Measurements from ENCODE around the gene SETD3.

The SETD3 gene

GRCh38 chr14:99502989-99503421, 22.3 kb upstream of the SETD3 start:
- no peaks in the 10 kb centered on the region for H3K79me2 ChIP-seq (ENCODE audit: insufficient read depth, low read length)
- H3K9me3 ChIP-seq (ENCODE audit: low read length), result no peaks in the 10 kb centered on the region
- H3K9me2 ChIP-seq (ENCODE audit: low read depth, low read length), result no peaks in the 10 kb centered on the region
- no peak overlapping the region for H2AFZ ChIP-seq (ENCODE audit: low read length)
- no peaks in the 10 kb centered on the region for H3K27me3 ChIP-seq (ENCODE audit: insufficient read depth, low read length)
- H4K20me1 ChIP-seq (ENCODE audit: insufficient read depth, low read length), result no peaks in the 10 kb centered on the region
- TF ChIP-seq EZH2 (IDR thresholded peaks at IDR 0.05; ENCODE audit: borderline replicate concordance, low read length) (no peak), CTCF (IDR thresholded peaks at IDR 0.05; ENCODE audit: low read length) (no peak)
- H3K4me1 ChIP-seq (ENCODE audit: insufficient read depth, low read length, severe bottlenecking), result no peaks in the 10 kb centered on the region
- no peak overlapping the region for H3K4me2 ChIP-seq (ENCODE audit: low read length)
- no peak overlapping the region for H3K27ac ChIP-seq (ENCODE audit: low read depth, low read length, poor library complexity, severe bottlenecking)
- H3F3A ChIP-seq (ENCODE audit: insufficient read depth, low read length), result no peaks in the 10 kb centered on the region
- no peak overlapping the region for H3K9ac ChIP-seq (ENCODE audit: low read length)
- H3K36me3 ChIP-seq (ENCODE audit: insufficient read depth, low read length), result peaks cover 91% of the 10 kb centered on the region
- no peak overlapping the region for H3K4me3 ChIP-seq (ENCODE audit: low read depth, low read length, poor library complexity, severe bottlenecking)

GRCh38 chr14:99497894-99498293, 17.2 kb upstream of the SETD3 start:
- Histone ChIP-seq H3K36me3 (ENCODE audit: insufficient read depth, low read length) (peaks cover 86% of the 10 kb centered on the region), H3K9me2 (ENCODE audit: low read depth, low read length) (no peaks in the 10 kb centered on the region), H3F3A (ENCODE audit: insufficient read depth, low read length) (no peaks in the 10 kb centered on the region), H3K27me3 (ENCODE audit: insufficient read depth, low read length) (no peaks in the 10 kb centered on the region), H3K9me3 (ENCODE audit: low read length) (no peaks in the 10 kb centered on the region), H3K4me2 (ENCODE audit: low read length) (no peak overlapping the region), H3K4me1 (ENCODE audit: insufficient read depth, low read length, severe bottlenecking) (no peaks in the 10 kb centered on the region), H3K4me3 (ENCODE audit: low read depth, low read length, poor library complexity, severe bottlenecking) (no peak overlapping the region), H3K27ac (ENCODE audit: low read depth, low read length, poor library complexity, severe bottlenecking) (no peak overlapping the region), H4K20me1 (ENCODE audit: insufficient read depth, low read length) (no peaks in the 10 kb centered on the region), H3K79me2 (ENCODE audit: insufficient read depth, low read length) (no peaks in the 10 kb centered on the region), H3K9ac (ENCODE audit: low read length) (no peak overlapping the region), H2AFZ (ENCODE audit: low read length) (no peak overlapping the region)
- TF ChIP-seq CTCF (IDR thresholded peaks at IDR 0.05; ENCODE audit: low read length) (no peak), EZH2 (IDR thresholded peaks at IDR 0.05; ENCODE audit: borderline replicate concordance, low read length) (no peak)

- TF ChIP-seq EZH2 (IDR thresholded peaks at IDR 0.05; ENCODE audit: borderline replicate concordance, low read length) (no peak), CTCF (IDR thresholded peaks at IDR 0.05; ENCODE audit: low read length) (no peak)
- H3K9me2 ChIP-seq (ENCODE audit: low read depth, low read length), result no peaks in the 10 kb centered on the region
- H3K4me2 ChIP-seq (ENCODE audit: low read length), result no peak overlapping the region
- no peaks in the 10 kb centered on the region for H3F3A ChIP-seq (ENCODE audit: insufficient read depth, low read length)
- no peaks in the 10 kb centered on the region for H3K4me1 ChIP-seq (ENCODE audit: insufficient read depth, low read length, severe bottlenecking)
- H3K27ac ChIP-seq (ENCODE audit: low read depth, low read length, poor library complexity, severe bottlenecking), result no peak overlapping the region
- H3K4me3 ChIP-seq (ENCODE audit: low read depth, low read length, poor library complexity, severe bottlenecking), result no peak overlapping the region
- no peaks in the 10 kb centered on the region for H4K20me1 ChIP-seq (ENCODE audit: insufficient read depth, low read length)
- H3K79me2 ChIP-seq (ENCODE audit: insufficient read depth, low read length), result no peaks in the 10 kb centered on the region
- H3K9ac ChIP-seq (ENCODE audit: low read length), result no peak overlapping the region
- peaks cover 86% of the 10 kb centered on the region for H3K36me3 ChIP-seq (ENCODE audit: insufficient read depth, low read length)
- no peak overlapping the region for H2AFZ ChIP-seq (ENCODE audit: low read length)
- H3K9me3 ChIP-seq (ENCODE audit: low read length), result no peaks in the 10 kb centered on the region
- H3K27me3 ChIP-seq (ENCODE audit: insufficient read depth, low read length), result no peaks in the 10 kb centered on the region
These were observed 16.7 kb upstream of the SETD3 start for GRCh38 chr14:99497341-99497740.

Data from OCI-LY1 (cell line).